ENCODE measurements around the gene BSPH1. TPM values are rescaled to one million over a fixed set of nuclear protein-coding genes. Genes with fewer than 3 reads are reported as not detected.
"Not testable (repeated sequence)": the region's sequence is repeated elsewhere in the genome, so short reads cannot be mapped to it uniquely, and the experiment has no call there.

The BSPH1 gene, protein sequence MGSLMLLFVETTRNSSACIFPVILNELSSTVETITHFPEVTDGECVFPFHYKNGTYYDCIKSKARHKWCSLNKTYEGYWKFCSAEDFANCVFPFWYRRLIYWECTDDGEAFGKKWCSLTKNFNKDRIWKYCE
- not detected for total RNA-seq
- long read RNA-seq, result 0 reads

DNA sequence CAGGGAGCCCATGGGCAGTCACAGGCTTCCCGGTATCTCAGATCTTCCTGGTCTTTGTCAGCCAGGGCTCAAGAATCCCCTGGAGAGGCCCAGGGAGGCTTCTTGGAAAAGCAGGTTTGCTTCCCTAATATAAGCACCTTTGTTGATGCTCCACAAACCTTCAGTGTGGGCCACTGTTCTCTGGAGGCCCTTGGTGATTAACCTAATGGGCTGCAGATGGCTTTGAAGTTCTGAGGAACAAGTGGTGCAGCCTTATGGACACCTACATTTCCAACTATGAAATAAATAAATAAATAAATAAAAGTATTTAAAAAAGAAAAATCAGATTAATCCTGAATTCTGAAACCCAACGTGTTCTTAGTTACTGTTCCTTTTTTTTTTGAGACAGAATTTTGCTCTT is at the start of gene BSPH1:
Gene BSPH1, minus strand, starts transcription at position 101 of the 400 bp plus-strand sequence. Its CDS starts 89 bp downstream, at position 12.
- intact Hi-C loops (cut with DNase I), result no loop called here
- ATAC-seq (no peak), DNase-seq (ENCODE audit: missing footprints) (no peak)

DNA sequence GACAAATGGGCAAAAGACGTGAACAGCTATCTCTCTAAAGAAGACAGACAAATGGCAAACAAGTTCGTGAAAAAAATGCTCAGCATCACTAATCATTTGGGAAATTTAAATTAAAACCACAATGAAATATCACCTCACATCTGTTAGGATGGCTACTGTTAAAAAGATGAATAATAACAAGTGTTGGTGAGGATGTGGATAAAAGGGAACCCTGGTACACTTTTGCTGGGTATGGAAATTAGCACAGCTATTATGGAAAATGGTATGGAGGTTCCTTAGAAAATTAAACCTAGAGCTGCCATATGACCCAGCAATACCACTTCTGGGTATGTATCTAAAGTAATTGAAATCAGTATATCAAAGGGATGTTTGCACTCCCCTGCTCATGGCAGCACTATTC is 44.8 kb upstream of the BSPH1 start:
- intact Hi-C loops (cut with DNase I), result no loop called here
- ATAC-seq (no peak), DNase-seq (ENCODE audit: missing footprints) (no peak)

DNA sequence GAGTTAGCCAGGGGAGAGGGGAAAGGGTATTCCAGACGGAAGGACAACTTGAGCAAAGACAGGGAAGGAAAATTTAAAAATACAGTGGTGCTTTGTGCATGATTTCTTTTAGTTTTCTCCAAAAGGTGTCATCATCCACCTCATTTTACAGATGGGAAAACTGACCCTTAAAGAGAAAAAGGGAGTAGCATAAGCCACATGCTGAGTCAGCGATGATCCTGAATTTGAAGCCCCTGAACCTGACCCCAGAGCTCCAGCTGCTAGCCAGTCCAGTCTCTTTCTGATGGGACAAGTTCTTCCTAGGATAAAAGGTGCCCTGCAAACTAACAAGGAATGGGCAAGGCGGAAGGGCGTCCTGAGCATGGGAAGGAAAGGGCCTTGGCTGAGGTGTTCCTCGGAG is 41.6 kb upstream of the BSPH1 start:
- intact Hi-C loops (cut with DNase I), result no loop called here
- ATAC-seq (no peak), DNase-seq (ENCODE audit: missing footprints) (no peak)

DNA sequence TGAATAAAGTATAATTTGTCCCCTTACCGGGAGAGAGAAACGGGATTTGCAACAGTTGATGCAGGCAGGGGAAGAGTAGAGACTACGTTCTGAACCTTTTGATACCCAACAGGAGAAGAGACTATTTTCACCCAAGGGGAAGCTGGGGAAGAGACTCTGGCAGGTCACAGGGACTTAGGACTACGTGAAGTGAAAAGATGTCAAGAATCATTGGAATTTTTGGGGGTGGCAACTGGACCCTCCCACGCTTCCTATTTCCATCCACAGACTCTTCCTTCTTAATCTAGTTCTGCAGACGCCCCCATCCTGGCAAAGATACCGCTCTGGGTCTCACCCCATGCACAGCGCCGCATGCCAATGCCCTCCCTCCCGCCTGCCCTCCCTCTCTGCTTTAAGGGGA is 38.1 kb upstream of the BSPH1 start:
- intact Hi-C loops (cut with DNase I), result no loop called here
- DNase-seq (ENCODE audit: missing footprints), result no peak
- no peak for ATAC-seq

DNA sequence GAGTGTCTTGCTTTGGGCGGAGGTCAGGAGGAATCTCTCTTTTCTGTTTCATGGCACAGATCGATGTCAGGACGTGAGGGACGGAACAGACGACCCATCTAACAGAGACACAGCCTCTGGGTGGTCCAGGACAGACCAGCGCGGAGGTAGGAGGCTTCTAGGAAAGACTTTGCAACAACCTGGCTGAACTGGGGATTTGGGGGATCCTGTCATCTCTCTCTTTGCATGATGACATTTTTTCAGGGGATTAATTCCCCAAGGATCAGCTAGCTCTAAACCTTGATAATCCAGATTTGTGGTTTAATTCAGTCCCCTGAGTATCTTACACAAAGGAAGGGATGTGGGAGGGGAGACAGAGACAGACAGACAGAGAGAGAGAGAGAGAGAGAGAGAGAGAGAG is 37.5 kb upstream of the BSPH1 start:
- DNase-seq (ENCODE audit: missing footprints), result no peak
- intact Hi-C loops (cut with DNase I), result no loop called here
- no peak for ATAC-seq

DNA sequence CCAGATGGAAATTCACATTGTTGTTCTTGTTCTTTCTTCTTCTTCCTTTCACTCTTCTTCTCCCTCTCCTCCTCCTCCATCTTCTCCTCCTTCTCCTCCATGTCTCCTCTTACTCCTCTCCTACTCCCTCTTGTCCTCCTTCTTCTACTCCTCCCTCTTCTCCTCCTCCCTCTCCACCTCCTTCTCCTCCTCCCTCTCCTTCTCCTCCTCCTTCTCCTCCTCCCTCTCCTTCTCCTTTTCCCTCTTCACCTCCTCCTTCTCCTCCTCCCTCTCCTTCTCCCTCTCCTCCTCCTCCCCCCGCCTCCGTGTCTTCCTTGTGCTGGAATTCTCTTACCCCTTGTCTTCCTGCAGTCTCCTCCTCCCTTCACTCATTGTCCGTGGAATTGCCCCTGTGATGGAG is 33.5 kb upstream of the BSPH1 start:
- DNase-seq (ENCODE audit: missing footprints) (no peak), ATAC-seq (no peak)
- intact Hi-C loops (cut with DNase I), result no loop called here

DNA sequence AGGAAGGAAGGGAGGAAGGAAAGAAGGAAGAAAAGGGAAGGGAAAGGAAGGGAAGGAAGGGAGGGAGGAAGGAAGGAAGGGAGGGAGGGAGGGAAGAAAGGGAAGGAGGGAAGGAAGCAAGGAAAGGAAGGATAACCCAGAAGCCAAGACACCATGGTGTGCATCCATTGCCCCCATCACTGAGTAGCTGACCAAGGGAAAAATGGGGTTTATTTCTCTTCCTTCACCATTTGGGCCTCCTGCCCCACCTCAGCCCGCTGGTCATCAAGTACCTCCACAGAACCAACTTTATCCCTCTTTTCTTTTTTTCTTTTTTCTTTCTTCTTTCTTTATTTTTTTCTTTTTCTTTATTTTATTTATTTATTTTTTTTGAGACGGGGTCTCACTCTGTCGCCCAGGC is 31.5 kb upstream of the BSPH1 start:
- no peak for DNase-seq (ENCODE audit: missing footprints)
- no peak for ATAC-seq
- intact Hi-C loops (cut with DNase I), result no loop called here

DNA sequence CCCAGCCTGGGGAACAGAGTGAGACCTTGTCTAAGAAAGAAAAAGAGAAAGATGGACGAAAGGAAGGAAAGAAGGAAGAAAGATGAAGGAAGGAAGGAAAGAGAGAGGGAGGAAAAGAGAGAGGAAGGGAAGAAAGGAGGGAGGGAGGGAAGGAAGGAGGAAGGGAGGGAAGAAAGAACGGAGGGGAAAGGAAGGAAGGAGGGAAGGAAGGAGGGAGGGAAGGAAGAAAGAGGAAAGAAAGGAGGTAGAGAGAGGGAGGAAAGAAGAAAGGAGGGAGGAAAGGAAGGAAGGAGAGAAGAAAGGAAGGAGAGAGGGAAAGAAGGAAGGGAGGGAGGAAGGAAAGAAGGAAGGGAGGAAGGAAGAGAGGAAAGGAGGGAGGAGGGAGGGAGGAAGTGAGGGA is 31.0 kb upstream of the BSPH1 start:
- no peak for ATAC-seq
- intact Hi-C loops (cut with DNase I), result no loop called here
- DNase-seq (ENCODE audit: missing footprints), result no peak

DNA sequence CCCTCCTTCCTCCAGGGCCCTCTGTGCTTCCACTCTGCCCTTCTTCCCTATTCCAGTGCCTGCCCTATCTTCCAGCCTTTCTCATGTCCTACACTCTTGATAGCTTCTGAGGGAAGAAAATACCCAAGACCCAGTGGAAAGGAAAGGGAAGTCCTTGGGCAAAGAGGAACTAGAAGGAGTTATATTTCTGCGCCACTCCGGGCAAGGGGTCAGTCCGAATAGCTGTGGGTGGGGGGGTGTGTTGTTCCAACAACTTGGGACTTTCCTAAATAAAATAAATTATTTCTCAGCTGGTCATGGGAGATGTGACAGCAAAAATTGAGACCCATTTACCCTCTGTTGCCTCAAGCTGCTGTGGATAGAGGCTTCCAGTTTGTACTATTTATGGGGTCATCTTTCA is 28.7 kb upstream of the BSPH1 start:
- DNase-seq (ENCODE audit: missing footprints), result no peak

DNA sequence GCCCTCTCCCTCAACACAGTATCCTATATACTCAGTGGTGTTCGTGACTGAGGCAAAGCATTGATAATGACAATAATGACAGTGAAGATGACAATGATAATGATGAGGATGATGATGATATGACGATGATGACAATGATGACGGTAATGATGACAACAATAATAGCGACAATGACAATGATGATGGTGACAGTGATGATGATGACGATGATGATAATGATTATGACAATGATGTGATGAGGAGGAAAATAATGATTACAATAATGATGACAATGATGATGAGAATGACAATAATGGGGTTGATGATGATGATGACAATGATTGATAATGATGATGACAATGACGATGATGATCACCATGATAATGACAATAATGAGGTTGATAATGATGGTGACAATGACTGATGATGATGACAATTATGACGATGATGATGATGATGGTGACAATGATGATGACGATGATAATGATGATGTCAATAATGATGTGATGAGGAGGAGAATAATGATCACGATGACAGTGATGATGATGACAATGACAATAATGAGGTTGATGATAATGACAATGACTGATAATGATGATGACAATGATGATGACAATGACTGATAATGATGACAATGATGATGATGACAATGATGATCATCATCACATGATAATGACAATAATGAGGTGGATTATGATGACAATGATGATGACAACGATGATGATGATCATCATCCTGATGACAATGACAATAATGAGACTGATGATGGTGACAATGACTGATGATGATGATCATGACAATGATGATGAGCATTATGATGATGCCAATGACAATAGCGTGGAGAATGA is 19.2 kb upstream of the BSPH1 start:
- DNase-seq (ENCODE audit: missing footprints) (no peak), ATAC-seq (no peak)
- intact Hi-C loops (cut with DNase I), result no loop called here

More for the DNA sequence above, 28.7 kb upstream of the BSPH1 start:
- intact Hi-C loops (cut with DNase I), result no loop called here
- no peak for ATAC-seq

DNA sequence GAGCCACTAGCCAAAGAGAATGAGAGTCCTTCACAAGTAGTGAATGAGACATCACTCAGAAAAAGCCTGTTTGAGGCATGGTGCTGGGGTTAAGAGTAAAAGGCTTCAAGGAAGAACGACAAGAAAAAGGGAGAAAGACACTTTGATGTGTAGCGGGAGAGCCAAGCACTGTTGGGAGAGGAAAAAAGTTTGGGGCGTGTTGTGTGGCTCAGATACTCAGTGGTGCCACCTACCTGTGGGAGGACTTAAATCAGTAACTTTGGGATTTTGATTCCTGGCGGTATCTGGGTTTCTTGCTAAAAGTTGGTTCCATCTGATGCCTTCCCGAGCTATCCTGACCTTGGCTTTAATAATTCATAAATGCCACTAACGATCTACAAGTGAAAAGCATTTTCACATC is 14.8 kb upstream of the BSPH1 start:
- no peak for ATAC-seq
- DNase-seq (ENCODE audit: missing footprints), result no peak
- intact Hi-C loops (cut with DNase I), result no loop called here

DNA sequence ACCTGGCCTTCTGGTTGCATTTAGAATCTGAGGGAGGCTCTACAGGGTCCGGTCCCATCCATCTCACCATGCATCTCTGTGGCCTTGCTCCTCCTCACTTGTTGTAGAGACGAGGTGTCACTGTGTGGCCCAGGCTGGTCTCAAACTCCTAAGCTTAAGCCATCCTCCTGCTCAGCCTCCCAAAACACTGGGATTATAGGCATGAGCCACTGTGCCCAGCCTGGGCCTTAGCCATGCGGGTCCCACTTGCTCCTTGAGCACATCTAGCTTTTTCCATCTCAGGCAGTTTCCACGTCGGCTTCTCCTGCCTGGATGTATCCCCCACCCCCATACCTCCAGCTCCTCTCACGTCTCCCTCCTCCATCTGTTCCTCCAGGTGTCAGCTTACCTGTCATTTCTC is 12.3 kb upstream of the BSPH1 start:
- intact Hi-C loops (cut with DNase I), result no loop called here
- no peak for ATAC-seq

DNA sequence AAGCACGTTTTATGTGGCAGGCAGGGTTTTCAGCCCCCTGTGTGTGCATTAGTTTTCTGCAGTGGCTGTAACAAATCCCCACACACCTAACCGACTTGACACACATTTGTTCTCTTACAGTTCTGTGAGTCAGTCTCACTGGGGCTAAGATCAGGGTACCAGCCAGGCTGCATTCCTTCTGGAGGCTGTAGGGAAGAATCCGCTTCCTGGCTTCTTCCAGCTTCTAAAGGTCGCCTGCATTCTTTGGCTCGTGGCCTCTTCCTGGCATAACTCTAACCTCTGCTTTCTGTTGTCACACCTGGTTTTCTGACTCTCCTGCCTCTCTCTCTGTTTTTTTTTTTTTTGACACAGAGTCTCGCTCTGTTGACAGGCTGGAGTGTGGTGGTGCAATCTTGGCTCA is 8.9 kb upstream of the BSPH1 start:
- DNase-seq (ENCODE audit: missing footprints) (no peak), ATAC-seq (no peak)
- intact Hi-C loops (cut with DNase I), result no loop called here

More for the DNA sequence above, 12.3 kb upstream of the BSPH1 start:
- DNase-seq (ENCODE audit: missing footprints), result no peak

DNA sequence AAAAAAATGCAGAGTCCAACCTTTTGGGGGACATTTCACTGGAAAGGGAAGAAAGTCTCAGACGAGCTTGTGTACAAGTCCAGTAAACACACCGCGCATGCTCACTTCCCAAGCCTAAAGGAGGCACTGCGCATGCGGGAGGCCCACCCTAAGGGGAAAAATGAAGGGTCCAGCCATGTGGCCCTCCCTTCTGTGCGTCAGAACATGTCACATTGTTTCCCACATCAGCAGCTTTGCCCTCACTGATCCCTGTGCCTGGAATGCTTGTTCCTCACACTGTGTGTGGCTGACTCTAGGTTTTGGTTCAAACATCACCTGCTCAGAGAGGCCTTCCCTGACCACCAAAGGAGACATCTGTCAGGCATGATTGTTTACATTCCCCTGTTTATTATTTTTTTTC is 6.8 kb upstream of the BSPH1 start:
- DNase-seq (ENCODE audit: missing footprints), result no peak
- intact Hi-C loops (cut with DNase I), result no loop called here
- ATAC-seq, result no peak

DNA sequence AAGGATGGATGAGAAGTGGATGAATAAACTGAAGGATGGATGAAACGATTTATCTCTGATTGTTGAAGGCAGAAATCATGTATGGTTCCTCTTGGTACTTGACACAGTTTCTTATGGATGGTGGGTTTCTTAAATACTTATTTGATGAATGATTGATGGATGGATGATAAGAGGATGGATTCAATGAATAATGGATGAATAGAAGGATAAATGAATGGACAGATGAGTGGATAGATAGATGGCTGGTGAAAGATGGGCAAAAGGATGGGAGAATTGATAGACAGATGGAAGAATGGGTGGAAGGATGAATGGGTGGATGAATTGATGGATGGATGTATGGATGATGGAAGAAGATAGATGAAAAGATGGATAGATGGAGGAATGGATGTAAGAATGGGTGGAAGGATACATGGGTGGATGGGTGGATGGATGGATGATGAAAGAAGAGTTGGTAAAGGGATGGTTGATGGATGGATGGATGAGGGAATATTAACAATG is 4.3 kb upstream of the BSPH1 start:
- ATAC-seq, result no peak
- DNase-seq (ENCODE audit: missing footprints), result no peak
- intact Hi-C loops (cut with DNase I), result no loop called here

DNA sequence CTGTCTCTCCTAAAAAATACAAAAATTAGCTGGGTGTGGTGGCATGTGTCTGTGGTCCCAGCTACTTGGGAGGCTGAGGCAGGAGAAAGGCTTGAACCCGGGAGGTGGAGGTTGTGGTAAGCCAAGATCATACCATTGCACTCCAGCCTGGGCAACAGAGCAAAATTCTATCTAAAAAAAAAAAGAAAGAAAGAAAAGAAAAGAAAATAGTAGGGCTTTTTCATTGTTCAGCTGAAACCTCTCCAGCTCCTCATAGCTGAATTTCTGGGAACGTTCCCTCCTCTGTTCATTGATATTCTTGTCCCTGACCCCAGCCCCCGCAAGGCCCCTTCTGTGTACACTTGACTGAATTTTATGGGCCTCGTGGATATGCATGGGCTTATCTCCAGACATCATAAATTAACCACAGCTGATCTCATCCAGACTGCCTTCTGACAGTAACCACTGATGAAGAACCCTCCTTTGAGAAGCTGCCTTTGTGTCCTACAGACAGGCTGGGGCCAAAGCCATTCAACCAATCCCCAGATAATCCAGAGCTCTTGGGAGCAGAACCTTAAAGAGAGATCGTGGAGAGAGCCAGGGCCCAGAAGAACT is 2.3 kb upstream of the BSPH1 start, which contains the start of gene ELSPBP1:
Gene ELSPBP1, plus strand, starts transcription at position 424 of the 594 bp plus-strand sequence. CDS start 14,036 bp downstream, outside the sequence.
- ATAC-seq, result no peak
- intact Hi-C loops (cut with DNase I), result no loop called here
- DNase-seq (ENCODE audit: missing footprints), result no peak

DNA sequence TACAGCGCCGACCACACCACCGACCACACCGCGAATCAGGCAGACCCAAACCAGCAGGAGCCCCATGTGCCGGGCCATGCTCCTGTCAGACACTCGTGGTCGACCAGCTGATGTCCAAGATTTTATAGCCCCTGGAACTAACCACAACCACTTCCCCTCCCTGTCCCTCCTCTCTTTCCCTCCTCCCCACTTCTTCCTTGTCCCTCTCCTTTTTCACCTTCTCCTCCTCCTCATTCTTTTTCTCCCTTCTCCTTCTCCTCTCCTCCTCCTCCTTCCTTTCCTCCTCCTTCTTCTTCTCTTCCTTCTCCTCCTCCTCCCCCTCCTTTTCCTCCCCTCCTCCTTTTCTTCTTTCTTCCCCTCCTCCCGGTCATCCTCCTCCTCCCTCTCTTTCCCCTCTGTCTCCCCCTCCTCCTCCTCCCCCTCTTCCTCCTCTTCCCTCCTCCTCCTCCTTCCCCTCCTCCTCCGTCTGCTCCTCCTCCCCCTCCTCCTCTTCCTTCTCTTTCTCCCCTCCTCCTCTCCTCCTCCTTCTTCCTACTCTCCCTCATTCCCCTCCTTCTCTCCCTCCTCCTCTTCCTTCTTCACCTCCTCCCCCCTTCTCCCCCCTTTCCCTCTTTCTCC is 670 bp downstream of the BSPH1 start:
- intact Hi-C loops (cut with DNase I), result no loop called here
- DNase-seq (ENCODE audit: missing footprints), result no peak
- ATAC-seq, result no peak

DNA sequence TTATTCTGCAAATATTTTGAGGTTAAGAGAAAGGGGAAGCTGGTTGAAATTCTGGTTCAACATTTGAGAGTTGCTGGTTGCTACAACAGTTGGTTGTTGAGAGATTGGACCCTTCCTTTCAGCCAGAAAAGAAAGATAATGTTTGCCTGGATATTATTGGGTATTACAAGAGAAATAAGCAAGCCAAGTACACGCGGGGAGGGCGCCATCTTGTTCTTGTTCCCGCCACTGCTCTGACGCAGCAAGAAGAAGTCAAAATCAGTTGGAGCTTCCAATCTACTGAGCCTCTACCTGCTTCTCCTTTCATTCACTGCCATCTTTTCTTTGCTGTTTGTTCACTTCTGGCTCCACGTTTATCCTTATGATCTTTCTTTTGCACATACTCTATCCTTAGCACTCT is 18.4 kb downstream of the BSPH1 start:
- DNase-seq (ENCODE audit: missing footprints) (no peak), ATAC-seq (no peak)
- intact Hi-C loops (cut with DNase I), result no loop called here

DNA sequence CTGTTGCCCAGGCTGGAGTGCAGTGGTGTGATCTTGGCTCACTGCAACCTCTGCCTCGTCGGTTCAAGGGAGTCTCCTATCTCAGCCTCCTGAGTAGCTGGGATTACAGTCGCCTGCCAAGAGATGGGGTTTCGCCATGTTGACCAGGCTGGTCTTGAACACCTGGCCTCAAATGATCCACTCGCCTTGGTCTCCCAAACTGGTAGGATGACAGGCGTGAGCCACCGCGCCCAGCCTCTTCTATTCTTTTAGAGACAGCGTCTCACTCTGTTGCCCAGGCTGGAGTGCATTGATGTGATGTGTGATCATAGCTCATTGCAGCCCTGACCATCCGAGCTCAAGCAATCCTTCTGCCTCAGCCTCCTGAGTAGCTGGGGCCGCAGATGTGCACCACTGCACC is 36.0 kb downstream of the BSPH1 start:
- DNase-seq (ENCODE audit: missing footprints); ATAC-seq; intact Hi-C loops (cut with DNase I): not testable (repeated sequence)

DNA sequence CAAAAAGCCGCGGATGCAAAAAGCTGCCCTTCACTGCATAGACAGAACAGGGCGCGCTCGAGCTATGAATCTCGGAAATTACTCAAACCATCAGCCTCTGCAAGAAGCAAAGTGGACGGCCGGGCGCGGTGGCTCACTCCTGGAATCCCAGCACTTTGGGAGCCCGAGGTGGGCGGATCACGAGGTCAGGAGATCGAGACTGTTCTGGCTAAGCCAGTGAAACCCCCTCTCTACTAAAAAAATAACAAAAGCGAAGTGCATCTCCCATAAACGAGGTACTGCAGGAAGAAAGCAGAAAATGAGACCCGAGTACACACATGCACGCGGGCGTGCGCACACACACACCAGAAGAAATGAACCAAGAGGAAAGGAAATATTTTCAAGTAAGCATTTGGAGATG is 39.8 kb downstream of the BSPH1 start:
- ATAC-seq; intact Hi-C loops (cut with DNase I); DNase-seq (ENCODE audit: missing footprints): not testable (repeated sequence)

Data from Right ventricle myocardium inferior (tissue), 1 donor.